Skeletal muscle cell (primary cell): ENCODE data around the gene XPR1.
"Not testable (repeated sequence)": the region's sequence is repeated elsewhere in the genome, so short reads cannot be mapped to it uniquely, and the experiment has no call there.

Experiments
- DNase-seq: peaks from one replicate; pipeline ENCODE4 v3.0.0-alpha.2; 2010; ENCODE audit warnings: low read depth
- H3K4me3 ChIP-seq: 2 replicates; pipeline ENCODE4 v1.5.1; 2011; ENCODE audit warnings: low read depth, mild to moderate bottlenecking, control low read depth, low read length, moderate library complexity

XPR1 gene

DNA sequence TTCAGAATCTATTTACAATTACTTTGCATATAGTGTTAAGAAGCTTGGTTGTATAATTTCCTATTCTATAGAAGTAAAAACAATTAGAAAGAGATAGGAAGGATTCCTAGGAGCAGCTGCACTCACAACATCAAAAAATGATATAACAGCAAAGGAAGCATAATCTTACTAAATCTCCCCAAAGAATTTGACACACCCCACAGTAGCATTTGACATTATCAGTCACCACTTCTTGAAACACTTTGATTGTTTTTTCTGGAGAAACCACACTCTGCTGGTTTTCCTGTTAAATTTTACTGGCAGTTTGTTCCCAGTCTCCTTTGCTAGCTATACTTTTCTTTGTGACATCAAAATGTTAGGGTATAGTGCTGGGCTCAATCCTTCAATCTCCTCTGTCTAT is 180.1 kb downstream of the XPR1 start:
- H3K4me3 ChIP-seq = no peak overlapping the region
- no peak for DNase-seq

DNA sequence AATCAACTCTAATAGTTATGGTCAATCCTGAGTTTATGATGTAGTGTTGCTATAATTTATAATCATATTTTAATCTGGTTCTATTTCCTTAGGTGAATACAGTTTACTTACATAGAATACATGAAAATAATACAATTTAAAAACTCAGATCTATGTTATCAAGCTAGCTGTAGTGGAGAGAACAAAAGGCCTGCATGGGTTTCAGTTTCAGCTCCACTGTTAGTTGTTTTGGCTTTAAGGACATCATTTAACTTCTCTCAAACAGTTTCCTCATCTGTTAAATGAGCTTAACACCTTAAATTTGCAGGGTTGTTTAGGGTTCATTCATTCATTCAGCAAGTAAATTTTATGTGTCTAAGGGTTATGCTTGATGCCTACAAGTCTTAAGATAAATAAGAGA is 182.4 kb downstream of the XPR1 start:
- no peak for DNase-seq
- H3K4me3 ChIP-seq = no peak overlapping the region

DNA sequence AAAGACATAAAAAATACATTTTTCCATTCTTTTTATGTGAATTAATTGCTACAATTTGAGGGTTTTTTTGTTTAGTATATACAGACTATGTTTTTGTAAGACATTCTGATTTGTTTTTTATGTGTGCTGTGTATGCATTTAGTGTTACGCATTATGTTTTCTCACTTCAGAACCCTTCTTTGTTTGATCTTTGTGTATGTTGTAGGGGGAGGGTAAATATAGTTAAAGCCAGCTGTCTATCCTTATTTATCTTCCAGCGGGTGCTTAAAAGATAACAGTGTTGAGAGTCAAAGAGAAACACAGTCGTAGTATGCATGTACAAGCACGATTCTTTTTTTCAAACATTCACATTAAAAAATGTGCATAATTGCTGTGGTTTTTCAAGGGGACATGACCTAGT is 183.4 kb downstream of the XPR1 start:
- DNase-seq = no peak
- no peak overlapping the region for H3K4me3 ChIP-seq

DNA sequence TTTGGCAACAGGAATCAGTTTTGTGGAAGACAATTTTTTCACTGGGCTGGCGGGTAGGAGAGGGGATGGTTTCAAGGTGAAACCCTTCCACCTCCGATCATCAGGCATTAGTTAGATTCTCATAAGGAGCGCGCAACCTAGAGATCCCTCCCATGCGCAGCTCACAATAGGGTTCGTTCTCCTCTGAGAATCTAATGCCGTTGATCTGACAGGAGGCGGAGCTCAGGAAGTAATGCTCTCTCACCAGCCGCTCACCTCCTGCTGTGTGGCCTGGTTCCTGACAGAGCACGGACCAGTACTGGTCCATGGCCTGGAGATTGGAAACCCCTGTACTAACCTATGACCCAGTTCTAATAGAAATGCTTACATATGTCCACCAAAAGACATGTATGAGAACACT is 184.3 kb downstream of the XPR1 start:
- H3K4me3 ChIP-seq = no peak overlapping the region
- DNase-seq = no peak

DNA sequence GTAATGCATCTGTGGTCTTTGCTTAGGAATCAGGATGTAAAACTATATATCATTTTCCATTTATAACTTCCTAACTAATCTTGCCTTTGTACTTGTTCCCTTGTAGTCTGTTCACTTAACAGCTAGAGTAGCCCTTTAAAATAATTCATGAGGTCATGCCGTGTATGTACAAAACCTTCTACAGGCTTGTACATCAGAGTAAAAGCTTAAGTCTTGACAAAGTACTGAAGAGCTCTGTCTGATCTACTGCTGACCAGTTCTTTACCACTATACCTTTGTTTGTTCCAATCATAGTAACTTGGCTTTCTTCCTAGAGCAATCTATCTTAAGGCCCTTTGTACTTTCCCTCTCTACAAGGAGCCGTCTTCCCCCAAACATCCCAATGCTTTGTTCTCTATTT is 190.1 kb downstream of the XPR1 start:
- no peak for DNase-seq

DNA sequence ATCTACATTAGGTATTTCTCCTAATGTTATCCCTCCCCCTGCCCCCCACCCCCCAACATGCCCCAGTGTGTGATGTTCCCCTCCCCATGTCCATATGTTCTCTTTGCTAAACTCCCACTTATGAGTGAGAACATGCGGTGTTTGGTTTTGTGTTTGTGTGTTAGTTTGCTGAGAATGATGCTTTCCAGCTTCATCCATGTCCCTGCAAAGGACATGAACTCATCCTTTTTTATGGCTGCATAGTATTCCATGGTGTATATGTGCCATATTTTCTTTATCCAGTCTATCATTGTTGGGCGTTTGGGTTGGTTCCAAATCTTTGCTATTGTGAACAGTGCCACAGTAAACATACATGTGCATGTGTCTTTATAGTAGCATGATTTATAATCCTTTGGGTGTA is 199.7 kb downstream of the XPR1 start:
- not testable (repeated sequence) for DNase-seq, H3K4me3 ChIP-seq

More for the DNA sequence above, 190.1 kb downstream of the XPR1 start:
- H3K4me3 ChIP-seq = no peak overlapping the region

DNA sequence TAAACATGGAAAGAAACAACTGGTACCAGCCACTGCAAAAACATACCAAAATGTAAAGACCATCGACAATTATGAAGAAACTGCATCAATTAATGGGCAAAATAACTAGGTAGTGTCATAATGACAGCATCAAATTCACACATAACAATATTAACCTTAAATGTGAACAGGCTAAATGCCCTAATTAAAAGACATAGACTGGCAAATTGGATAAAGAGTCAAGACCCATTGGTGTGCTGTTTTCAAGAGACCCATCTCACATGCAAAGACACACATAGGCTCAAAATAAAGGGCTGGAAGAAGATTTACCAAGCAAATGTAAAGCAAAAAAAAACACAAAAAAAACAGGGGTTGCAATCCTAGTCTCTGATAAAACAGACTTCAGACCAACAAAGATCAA is 201.4 kb downstream of the XPR1 start:
- H3K4me3 ChIP-seq = not testable (repeated sequence)

DNA sequence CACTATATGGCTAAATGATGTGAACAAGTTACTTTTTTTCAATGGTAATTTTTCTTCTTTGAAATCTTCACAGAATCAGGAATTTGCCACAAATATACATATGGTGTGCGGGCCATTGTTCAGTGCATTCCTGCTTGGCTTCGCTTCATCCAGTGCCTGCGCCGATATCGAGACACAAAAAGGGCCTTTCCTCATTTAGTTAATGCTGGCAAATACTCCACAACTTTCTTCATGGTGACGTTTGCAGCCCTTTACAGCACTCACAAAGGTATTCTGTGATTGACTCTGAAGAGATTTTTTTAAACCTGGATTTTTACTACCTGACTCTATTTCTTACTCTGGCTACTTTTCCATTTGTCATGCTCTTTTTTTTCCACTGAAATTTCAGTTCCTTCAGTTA is 204.6 kb downstream of the XPR1 start:
- no peak overlapping the region for H3K4me3 ChIP-seq
- no peak for DNase-seq

More for the DNA sequence above, 201.4 kb downstream of the XPR1 start:
- not testable (repeated sequence) for DNase-seq

DNA sequence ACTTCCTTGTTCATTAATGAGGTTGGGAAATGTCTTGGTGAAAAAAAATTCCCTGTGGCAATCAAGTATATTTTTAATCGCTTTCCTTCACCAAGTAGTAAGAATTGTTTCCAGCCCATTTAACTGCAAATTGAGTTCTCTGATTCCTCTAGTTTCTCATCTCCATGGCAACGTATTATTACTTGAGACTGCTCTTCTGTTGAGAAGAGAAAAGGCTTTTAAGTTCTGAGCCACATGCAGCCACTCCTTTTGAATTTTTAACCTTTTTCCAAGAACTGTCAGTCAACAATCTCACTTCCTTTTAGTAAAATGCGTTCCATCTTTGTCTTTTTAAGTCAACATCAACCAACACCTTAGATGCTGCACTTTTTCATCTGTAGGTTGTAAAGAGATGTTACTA is 205.2 kb downstream of the XPR1 start:
- H3K4me3 ChIP-seq = no peak overlapping the region
- DNase-seq = no peak

DNA sequence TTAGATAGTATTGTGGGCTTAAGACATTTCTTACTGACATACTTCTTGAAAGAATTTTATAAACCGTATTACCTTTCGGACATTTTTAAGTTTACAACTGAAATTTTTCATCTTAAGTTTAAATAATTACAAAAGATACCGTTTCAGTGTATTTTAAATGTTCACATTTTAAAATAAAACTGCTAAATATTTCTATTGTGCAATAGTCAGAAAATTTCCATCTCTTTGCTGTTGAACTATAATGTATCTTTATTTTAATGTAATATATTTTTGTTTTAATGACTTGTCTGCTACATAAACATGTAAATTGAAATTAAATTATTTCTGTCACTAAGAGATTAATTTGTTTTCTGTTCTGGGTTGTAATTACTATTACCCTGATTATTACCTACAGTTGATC is 206.7 kb downstream of the XPR1 start:
- DNase-seq = no peak

DNA sequence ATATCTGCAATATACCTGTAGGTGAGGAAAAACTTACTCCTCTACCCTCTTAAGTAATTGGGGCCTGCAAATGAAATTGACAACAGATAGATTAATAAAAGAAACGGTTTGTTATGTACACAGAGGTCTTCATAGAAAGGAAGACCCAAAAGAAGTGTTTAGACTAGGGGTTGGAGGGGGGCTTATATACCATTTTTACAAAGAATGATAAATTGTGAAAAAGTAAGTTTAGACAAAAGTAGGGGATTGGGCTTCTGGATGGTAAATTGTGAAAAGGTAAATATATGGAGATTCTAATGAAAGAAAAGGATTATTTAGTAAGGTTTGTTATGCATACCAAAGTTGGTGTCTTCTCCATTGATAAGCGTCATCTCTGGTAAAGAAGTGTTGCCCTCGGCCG is 207.7 kb downstream of the XPR1 start:
- no peak for DNase-seq
- H3K4me3 ChIP-seq = no peak overlapping the region

More for the DNA sequence above, 206.7 kb downstream of the XPR1 start:
- H3K4me3 ChIP-seq = no peak overlapping the region

DNA sequence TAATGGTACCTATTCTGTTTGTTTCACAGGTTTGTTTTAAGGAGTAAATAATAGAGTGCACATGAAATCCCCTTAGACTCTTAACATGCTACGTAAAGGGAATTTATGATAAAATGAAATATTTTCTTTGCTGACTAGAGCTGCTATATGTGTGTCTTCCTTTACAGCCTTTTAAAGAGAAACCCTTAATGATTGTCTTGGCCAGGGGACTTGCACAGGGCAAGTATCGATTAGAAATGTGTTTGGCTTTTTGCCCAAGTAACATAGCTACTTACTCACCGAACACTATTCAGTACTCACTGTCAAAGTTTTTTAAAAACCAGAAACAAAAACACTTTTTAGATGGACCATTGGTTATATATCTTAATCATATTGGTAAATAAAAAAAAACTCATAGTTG is 209.6 kb downstream of the XPR1 start:
- H3K4me3 ChIP-seq = no peak overlapping the region
- no peak for DNase-seq

DNA sequence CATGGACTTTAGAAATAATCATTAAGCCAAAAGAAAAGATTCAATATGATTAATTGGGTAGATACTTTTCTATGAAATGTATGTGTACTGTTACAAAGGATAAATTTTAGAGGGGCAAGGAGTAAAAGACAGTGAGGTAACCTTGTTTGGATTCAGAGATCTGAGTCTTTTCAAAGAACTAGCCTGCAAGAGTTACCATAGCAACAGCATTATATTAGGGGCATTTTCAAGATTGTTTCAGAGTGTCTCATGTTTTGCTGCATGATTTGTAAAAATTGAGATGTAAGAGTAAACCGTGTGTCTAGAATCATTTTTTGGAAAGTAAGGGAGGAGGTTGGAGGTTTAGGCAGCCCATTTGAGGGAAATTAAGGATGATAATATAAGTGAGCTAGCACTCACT is 210.2 kb downstream of the XPR1 start:
- DNase-seq = no peak
- H3K4me3 ChIP-seq = no peak overlapping the region

DNA sequence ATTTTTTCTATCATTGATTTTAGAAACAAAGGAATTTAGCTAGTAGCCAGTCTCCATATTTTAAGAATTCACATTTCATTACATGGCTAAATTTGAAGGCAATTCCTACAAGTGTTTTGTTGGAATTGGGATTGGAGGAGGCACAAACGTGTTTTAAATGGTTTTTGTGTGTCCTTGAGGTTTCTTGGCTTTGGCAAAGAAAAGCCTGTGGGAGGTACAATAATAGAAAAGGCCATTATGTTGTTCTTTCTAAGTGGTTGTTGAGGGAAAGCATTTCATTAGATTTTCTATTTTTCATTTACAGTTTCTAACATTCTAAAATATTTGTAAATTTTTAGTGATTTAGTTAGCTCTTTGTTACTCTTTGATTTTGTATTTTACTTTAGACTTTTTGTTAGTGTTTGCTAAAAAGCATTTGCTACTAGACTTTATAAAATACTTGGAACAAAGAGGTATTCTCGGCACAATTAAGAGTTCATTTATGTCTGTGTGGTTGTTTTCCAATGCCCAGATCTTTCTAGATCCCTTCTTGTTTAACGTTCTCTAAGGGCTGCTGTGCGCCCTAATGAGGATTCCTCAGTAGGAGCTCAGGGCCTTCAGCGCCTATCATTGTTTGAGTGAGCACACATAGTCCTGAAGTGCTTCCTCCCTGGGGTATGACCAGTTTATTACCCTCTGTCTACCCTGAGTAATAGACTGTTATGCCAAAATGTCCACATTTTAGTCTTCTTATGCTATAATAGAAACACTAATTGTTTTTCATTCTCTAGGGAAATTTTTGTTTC is 210.9 kb downstream of the XPR1 start:
- DNase-seq = peak; percentile 47
- no peak overlapping the region for H3K4me3 ChIP-seq

DNA sequence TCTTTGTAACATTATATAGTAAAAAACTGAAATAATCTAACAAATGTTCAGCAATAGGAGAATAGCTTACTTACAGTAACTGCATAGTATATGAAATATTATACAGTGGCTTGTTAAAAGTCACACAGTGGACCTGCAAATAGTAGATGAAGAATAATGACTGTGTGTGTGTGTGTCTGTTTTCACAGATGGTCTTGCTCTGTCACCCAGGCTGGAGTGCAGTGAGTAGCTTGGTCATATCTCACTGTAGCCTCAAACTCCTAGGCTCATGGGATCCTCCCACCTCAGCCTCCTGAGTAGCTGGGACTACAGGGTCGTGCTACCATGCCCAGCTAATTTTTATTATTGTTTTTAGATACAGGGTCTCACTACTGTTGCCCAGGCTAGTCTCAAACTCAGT is 213.5 kb downstream of the XPR1 start:
- no peak overlapping the region for H3K4me3 ChIP-seq
- no peak for DNase-seq

DNA sequence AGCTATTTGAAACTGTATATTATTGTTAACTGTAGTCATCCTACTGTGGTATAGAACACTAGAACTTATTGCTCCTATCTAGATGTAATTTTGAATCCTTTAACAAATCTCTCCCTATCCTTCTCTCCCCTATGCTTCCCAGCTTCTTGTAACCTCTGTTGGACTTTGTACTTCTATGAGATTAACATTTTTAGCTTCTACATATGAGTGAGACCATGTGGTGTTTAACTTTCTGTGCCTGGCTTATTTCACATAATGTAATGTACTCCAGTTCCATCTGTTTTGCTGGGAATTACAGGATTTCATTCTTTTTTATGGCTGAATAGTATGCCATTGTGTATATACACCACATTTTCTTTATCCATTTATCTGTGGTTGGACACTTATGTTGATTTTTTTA is 216.4 kb downstream of the XPR1 start:
- no peak overlapping the region for H3K4me3 ChIP-seq
- DNase-seq = no peak

DNA sequence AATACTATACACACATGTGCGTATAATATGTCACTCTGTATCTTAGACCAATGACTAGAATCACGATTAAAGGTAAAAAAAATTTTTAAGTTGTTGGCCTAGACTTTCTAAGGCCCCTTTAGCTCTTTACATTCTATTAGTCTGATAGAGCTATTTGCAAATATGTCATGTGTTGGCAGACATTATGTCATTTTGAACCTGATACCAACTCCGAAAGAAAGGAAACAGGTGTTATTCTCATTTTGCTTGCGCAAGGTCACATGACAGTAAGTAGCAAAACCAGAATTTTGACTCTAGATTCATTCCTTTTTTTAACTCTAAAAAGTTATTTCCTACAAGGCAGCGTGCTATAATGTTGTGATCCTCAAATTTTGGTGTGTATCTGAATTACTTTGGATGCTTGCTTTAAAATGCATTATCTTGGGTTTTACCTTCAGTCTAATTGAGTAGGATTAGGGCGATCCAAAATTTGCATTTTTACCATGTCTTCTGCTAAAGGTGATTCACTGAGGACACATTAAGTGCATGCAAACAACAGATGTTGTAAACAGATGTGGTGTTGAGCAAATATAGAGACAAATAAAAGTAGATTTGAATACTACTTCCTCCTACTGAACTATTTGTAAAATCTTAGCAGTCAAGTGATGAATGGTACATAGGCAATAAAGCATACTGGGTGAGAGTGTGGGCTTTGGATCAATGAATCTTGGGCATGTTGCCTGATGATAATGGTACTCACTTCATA is 217.4 kb downstream of the XPR1 start:
- no peak overlapping the region for H3K4me3 ChIP-seq
- DNase-seq = no peak

DNA sequence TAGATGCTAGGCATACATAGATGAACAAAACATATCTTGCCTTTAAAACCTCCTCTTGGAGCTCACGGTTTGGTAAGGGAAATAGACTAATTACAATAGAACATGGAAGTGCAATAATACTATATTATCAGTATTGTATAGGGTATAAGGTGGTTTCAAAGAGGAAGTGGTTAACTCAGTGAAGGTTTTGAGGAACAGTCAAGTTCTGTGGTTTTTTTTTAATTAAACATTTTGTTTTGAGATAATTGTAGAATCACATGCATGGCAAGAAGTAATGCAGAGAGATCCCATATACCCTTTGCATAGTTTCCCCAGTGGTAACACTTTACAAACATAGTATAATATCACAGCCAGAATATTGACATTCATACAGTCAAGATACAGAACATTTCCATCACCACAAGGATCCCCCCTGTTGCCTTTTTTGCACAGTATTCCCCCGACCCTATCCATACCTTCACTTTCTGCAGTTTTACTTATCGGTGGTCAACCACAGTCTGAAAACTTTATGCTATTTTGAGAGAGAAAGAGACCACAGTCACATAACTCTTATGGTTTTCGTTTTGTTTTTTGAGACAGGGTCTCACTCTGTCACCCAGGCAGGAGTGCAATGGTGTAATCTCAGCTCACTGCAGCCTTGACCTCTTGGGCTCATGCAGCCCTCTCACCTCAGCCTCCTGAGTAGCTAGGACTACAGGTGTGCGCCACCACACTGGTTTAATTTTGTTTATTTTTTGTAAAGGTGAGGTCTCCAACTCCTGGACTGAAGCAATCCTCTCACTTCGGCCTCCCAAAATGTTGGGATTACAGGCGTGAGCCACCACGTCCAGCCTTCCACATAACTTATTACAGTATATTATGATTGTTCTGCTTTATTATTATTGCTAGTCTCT is 220.4 kb downstream of the XPR1 start:
- no peak overlapping the region for H3K4me3 ChIP-seq
- no peak for DNase-seq

DNA sequence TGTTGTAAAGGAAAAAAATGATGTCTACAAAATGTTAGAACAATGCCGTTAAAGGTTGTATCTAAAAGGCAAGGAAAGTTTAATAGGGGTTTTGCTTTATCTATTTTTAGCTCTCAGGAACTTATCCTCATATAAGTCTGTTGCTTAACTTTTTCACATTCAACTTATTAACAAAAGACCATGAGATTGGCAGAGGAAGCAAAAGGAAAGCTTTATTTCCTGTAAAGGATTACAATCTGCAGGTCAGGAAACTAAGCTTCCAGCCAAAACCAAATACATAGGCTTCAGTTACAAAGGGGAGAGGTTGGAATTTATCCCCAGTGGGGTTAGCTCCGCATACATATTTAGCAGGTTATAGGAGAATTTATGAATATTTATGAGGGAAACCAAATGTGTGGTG is 222.2 kb downstream of the XPR1 start:
- no peak overlapping the region for H3K4me3 ChIP-seq
- no peak for DNase-seq

DNA sequence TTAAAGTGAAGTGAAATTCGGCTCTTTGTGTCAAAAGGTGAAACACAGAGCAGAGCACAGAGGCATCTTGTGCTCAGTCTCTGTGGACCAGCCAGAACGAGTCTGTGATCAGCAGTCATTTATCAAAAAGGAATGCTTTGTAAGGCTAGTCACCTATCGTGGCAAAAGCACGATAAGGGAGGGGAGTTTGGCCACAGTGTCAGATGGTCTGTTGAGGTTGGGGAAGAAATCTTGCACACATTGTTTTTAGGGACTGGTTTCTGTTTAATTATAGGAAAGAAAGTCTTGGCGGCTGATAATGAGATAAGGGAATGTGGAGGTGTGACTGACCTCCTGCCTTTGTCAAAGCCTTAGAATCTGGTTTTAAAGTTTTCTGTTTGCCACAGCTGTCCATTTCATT is 222.6 kb downstream of the XPR1 start:
- no peak overlapping the region for H3K4me3 ChIP-seq
- DNase-seq = no peak
